ENCODE data around the gene PNPLA5. TPM values are rescaled to one million over a fixed set of nuclear protein-coding genes. Genes with fewer than 3 reads are reported as not detected.

PNPLA5 gene
- polyA plus RNA-seq, 1 experiment, result not detected

- no peaks in the 10 kb centered on the region for H3K36me3 ChIP-seq (ENCODE audit: control insufficient read depth, insufficient read depth, low read length)
- no peak for DNase-seq (ENCODE audit: low read depth)
- H3K4me3 ChIP-seq (ENCODE audit: low read depth, low read length), result no peak overlapping the region
- POLR2A ChIA-PET, result no interaction called here
- peaks cover 25% of the 10 kb centered on the region for H3K27me3 ChIP-seq (ENCODE audit: control insufficient read depth, insufficient read depth, low read length)
- TF ChIP-seq CTCF (IDR thresholded peaks at IDR 0.05; ENCODE audit: insufficient read depth, low read depth, low read length), result no peak
- CTCF ChIA-PET, result interaction anchor here (1.1 to 13.0 kb wide), 7 partner anchors 8 to 56 kb away, joined by 3 to 178 read pairs (median 4); no protein-coding TSS in a partner anchor
Measured at GRCh38 chr22:43888740-43889139, 3.1 kb downstream of the PNPLA5 start.

GRCh38 chr22:43887391-43887790 lies 4.4 kb downstream of the PNPLA5 start:
- POLR2A ChIA-PET, result no interaction called here
- Histone ChIP-seq H3K4me3 (ENCODE audit: low read depth, low read length) (no peak overlapping the region), H3K27me3 (ENCODE audit: control insufficient read depth, insufficient read depth, low read length) (peaks cover 23% of the 10 kb centered on the region), H3K36me3 (ENCODE audit: control insufficient read depth, insufficient read depth, low read length) (no peaks in the 10 kb centered on the region)
- DNase-seq (ENCODE audit: low read depth), result no peak
- CTCF ChIA-PET, result interaction anchor here (0.6 to 13.0 kb wide), 3 partner anchors 10 to 58 kb away, joined by 3 to 178 read pairs (median 6); no protein-coding TSS in a partner anchor
- TF ChIP-seq CTCF (IDR thresholded peaks at IDR 0.05; ENCODE audit: insufficient read depth, low read depth, low read length), result no peak

- CTCF ChIA-PET, result interaction anchor here (1.2 to 13.0 kb wide), 3 partner anchors 15 to 59 kb away, joined by 6 to 178 read pairs (median 10); no protein-coding TSS in a partner anchor
- Histone ChIP-seq H3K4me3 (ENCODE audit: low read depth, low read length) (no peak overlapping the region), H3K36me3 (ENCODE audit: control insufficient read depth, insufficient read depth, low read length) (no peaks in the 10 kb centered on the region), H3K27me3 (ENCODE audit: control insufficient read depth, insufficient read depth, low read length) (peaks cover 12% of the 10 kb centered on the region)
- POLR2A ChIA-PET, result no interaction called here
- TF ChIP-seq CTCF (IDR thresholded peaks at IDR 0.05; ENCODE audit: insufficient read depth, low read depth, low read length), result no peak
- no peak for DNase-seq (ENCODE audit: low read depth)
Measured at GRCh38 chr22:43886231-43886630, 5.6 kb downstream of the PNPLA5 start.

- DNase-seq (ENCODE audit: low read depth), result no peak
- ChIA-PET CTCF (interaction anchor here (0.6 to 13.0 kb wide), 13 partner anchors 10 to 772 kb away, joined by 3 to 178 read pairs (median 7); partner anchors contain the start of genes EFCAB6 and SULT4A1), POLR2A (no interaction called here)
- H3K36me3 ChIP-seq (ENCODE audit: control insufficient read depth, insufficient read depth, low read length), result no peaks in the 10 kb centered on the region
- TF ChIP-seq CTCF (IDR thresholded peaks at IDR 0.05; ENCODE audit: insufficient read depth, low read depth, low read length), result no peak
- H3K4me3 ChIP-seq (ENCODE audit: low read depth, low read length), result no peak overlapping the region
- peaks cover 12% of the 10 kb centered on the region for H3K27me3 ChIP-seq (ENCODE audit: control insufficient read depth, insufficient read depth, low read length)
Measured at GRCh38 chr22:43885786-43886185, 6.0 kb downstream of the PNPLA5 start.

- TF ChIP-seq CTCF (IDR thresholded peaks at IDR 0.05; ENCODE audit: insufficient read depth, low read depth, low read length), result no peak
- CTCF ChIA-PET, result interaction anchor here (0.6 to 13.0 kb wide), 30 partner anchors 9 to 771 kb away, joined by 3 to 178 read pairs (median 5); partner anchors contain the start of genes EFCAB6, SAMM50 and SULT4A1
- no peak overlapping the region for H3K4me3 ChIP-seq (ENCODE audit: low read depth, low read length)
- POLR2A ChIA-PET, result no interaction called here
- no peaks in the 10 kb centered on the region for H3K36me3 ChIP-seq (ENCODE audit: control insufficient read depth, insufficient read depth, low read length)
- H3K27me3 ChIP-seq (ENCODE audit: control insufficient read depth, insufficient read depth, low read length), result peaks cover 12% of the 10 kb centered on the region
- no peak for DNase-seq (ENCODE audit: low read depth)
Measured at GRCh38 chr22:43885319-43885671, 6.5 kb downstream of the PNPLA5 start.
